Measurements from ENCODE around the gene KCNMA1.

The KCNMA1 gene

DNA sequence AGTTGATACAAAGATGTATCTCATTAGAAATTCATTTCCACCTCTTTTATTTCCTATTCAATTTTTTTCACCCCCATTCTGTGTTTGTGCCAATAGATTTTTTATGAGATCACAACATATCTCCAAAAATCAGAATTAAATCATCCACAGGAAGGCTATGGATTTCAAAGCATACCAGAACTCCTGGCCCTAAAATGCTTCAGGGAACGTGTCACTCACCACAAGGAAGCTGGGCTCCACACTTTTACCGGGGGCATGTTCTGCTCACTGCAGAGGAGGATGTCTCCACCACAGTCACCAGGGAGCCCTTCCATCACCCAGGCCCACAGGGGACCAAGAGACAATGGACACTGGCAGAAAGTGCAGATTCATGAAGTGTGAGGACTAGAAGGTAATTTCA, 456.8 kb downstream of the KCNMA1 start:
- DNase-seq (ENCODE audit: low spot score), result no peak

DNA sequence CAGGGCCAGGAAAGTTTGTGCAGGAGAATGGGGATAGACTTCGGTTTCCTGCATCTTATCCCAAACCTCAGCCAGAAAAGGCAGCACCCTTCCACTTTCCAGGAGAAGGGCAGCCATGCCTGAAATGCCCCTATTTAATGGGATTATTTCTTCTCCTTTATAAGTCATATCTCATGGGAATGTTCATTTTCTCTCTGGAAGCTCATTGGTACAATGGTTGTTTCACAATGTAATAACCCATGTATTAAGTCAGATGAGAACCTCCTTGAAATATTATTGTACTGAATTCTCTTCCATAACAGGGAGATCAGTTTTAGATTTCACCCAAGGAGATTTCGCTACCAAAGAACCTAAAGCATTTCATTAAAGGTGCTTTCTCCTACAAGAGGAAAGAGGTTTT, 457.5 kb downstream of the KCNMA1 start:
- DNase-seq (ENCODE audit: low spot score), result no peak

DNA sequence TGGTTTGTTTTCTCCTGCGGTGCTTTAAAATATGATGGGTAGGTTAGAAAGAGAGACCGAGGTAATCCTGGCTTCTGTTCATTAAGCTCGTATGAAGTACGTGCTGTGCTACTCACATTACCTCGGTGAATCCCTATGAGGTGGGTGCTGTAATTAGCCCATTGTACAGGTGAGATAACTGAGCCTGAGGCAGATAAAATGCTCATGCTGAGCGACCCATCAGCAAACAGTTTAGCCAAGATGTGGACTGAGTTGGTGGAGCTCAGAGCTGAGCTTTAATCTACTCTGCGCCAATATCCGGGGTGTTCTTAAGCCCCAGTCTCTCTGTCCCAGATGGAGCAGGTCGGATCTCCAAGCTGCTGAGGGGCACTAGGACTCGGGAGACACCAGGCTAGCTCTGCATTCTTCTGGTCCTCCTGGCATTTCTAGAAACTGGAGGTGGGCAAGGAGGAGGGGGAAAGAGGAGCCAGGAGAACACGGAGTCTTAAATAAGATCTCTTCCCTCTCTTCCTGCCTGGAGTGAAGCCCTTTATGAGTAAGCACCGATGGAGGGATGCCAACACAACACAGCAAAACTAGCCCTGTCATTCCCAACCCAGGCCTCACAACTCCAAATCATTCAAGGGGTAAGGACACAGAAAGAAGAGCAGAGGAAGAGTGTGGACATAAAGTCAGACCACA, 458.5 kb downstream of the KCNMA1 start:
- no peak for DNase-seq (ENCODE audit: low spot score)

DNA sequence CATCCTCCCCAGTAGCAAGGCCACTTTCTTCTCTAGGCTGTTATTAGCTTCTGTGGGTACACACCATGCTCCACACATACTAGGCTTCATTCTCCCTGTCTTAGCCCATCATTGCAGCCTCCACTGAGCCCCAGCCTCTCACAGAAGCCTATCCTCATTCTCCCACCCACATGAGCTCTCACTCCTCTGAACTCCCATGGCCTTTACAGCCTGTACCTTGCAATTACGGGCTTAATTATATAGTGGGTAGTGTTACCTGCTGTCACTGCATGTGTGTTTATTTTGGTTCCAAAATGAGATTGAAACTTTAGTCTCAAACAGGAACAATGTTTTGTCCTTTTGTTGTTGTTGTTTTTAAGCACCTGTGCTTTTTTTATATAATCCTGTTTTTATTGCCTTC, 460.0 kb downstream of the KCNMA1 start:
- DNase-seq (ENCODE audit: low spot score), result no peak

DNA sequence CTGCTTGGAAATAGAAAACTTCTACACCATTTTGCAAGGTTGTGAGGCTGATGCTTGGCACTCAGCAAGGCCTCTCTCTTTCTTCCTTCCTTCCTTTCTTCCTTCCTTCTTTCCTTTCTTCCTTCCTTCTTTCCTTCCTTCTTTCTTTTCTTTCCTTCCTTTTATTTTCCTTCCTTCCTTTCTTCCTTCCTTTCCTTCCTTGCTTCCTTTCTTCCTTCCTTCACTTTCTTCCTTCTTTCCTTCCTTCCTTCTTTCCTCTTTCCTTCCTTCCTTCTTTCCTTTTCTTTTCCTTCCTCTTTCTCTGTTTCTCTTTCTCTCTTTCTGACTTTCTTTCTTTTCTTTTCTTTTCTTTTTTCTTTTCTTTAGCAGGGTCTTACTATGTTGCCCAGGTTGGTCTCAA, 460.4 kb downstream of the KCNMA1 start:
- DNase-seq (ENCODE audit: low spot score), result no peak

DNA sequence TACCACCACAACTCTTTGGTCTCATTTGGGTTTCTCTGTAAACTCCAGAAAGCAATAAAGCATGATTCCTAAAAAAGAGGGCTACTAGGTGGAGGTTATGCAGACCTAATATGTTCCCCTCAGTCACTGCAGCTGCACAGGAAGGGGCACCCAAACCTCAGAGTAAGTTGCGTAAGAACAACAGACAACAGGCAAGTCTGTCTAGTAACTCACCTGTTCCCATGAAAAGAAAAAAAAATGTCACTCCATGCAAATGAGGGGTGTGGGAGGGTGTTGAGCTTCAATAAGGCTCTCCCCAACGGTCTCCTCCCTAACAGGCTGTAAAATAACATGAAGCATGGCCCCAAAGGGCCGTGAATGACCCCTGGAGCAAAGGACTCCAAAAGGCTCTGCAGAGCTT, 461.4 kb downstream of the KCNMA1 start:
- no peak for DNase-seq (ENCODE audit: low spot score)

DNA sequence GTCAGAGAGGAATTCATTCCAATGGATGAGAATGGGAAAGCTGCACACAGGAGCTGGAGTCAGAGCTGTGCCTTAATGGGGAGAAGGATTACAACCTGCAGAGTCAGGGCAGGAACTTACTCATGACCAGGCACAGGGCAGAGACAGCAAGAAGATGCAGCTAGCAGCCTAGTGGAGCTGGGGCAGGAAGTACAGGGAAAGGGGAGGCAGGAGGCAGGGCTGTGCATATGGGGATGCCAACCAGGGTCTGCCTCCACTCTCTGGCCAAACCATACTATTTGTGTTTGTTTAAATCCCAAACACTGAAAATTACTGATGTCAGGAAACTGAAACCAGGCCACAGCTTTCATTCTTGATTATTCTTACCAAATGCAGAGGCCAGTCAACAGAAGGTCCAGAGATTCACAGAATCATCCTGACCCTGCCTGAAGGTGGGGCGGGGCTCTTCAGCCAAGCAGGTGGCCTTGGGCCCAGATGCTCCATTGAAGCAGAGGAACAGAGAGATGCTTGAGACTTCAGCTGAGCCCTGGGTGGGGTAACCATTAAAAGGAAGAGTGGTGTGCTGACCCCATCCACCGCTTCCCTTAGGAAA, 461.9 kb downstream of the KCNMA1 start:
- no peak for DNase-seq (ENCODE audit: low spot score)

DNA sequence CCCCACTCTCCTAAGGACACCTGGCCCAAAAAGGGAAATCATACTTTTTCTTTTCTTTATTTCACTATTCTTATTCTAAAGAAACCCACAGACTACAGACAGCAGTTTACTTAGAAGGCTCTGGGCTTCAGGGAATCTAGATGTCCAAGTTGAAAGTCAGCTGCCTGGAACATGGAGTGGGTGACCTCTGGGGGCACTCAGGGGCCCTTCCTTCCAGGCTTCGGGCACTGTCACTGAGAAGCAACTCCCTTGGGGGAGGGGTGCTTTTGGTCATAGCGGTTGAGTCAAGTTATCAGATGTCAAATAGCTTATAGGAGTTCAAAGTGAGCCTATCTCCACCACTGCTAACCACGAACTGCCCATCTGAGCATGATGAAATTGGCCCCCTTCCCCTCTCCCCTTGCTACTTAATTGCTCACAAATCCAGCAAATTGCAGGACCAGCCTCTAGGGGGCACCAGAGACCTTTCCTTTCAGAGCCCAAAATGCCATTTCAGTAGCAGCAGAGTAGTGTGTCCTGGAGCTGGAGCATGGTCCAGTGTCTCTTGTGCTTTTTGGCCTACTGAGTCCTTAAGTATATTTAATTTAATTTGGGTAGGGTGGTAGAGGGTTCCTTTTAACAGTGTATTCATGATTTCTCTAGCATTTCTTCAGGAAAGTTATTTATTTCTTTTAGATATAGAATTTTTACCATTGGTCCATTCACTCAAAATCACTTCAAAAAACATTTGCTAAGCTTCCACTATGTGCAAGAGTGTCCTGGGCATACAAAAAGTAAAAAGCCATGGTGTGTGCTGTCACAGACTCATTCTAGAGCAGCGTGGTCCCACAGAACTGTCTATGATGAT, 463.8 kb downstream of the KCNMA1 start:
- peak; percentile 68 for DNase-seq (ENCODE audit: low spot score)

DNA sequence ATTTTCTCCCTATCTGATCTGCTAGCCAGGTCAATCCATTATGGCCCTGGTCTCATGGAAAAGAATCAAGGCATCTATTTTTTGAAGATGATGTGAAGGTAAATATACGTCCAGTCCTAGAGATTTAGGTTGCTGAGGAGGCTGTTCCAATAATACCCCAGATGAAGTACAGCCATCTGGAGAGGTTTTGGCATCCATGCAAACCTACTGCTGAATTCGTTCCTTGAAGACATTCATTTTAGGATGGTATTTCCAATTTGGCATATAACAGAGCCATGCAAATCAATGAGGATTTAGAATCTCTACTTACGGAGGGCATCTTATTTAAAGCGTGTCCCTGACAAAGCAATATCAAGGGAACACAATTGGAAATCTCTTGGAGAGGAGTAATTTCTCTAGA, 465.5 kb downstream of the KCNMA1 start:
- DNase-seq (ENCODE audit: low spot score), result no peak

DNA sequence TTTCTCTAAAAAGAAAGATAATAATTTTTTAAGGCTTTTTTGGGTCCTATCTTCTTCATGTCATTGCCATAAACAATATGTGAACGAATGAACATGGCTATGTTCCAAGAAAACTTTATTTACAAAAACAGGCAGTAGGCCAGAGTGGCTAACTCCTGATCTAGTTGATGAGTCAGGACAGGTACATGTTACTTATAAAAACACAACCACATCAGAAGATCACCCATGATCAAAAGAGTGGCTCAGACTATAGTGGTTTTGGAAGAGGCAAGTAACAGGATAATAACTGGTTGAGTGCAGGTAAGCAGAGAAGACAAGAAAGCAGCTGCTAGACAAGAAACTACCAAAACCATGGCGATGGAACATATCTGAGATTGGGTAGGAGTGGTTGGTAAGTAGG, 468.7 kb downstream of the KCNMA1 start:
- DNase-seq (ENCODE audit: low spot score), result no peak

DNA sequence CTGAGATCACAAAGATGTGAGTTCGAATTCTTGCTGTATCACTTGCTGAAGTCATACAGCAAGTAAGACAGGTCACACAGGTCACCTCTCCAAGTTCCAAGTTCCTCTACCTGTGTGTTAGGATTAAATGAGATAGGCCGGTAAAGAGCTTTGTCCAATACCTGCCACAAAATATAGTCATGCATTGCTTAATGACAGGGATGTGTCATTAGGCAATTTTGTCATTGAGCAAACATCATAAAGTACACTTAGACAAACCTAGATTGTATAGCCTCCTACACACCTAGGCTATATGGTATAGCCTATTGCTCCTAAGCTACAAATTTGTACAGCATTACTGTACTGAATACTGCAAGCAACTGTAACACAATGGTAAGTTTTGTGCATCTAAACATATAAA, 469.4 kb downstream of the KCNMA1 start:
- DNase-seq (ENCODE audit: low spot score), result no peak

DNA sequence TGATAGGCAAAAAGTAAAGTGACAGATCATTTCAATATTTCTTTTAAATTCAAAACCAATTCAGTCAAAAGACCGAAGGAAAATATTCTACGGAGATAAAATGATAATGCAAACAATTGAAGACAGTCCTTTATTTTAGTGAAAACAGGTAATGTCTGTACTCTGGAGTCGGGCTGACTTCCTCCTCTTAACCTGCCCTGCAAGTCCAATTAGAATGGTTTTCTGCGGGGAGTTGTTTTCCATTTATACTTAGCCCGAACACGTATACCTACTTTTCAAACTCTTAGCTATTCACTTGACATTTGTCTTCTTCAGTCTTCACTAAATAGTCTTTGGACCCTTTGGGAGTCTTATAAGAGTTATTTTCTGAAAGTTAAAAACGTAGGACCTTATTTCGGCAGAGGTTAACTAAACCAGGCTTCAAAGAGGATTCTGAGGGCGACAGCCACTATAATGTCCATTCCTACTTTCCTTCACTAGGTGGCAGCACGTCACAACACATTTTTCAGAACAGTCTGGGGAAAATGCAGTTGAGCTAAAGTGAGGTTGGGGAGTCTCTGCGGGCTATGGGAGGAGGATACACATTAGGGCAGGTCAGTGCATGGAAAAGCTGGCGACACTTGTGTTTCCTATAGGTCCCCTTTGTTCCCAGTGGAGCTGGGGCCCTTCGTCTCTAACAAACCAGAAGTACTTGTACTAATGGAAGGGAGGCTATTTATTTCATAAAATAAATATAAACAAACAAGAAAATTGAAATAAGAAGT, 472.0 kb downstream of the KCNMA1 start:
- DNase-seq (ENCODE audit: low spot score), result peak; percentile 18

DNA sequence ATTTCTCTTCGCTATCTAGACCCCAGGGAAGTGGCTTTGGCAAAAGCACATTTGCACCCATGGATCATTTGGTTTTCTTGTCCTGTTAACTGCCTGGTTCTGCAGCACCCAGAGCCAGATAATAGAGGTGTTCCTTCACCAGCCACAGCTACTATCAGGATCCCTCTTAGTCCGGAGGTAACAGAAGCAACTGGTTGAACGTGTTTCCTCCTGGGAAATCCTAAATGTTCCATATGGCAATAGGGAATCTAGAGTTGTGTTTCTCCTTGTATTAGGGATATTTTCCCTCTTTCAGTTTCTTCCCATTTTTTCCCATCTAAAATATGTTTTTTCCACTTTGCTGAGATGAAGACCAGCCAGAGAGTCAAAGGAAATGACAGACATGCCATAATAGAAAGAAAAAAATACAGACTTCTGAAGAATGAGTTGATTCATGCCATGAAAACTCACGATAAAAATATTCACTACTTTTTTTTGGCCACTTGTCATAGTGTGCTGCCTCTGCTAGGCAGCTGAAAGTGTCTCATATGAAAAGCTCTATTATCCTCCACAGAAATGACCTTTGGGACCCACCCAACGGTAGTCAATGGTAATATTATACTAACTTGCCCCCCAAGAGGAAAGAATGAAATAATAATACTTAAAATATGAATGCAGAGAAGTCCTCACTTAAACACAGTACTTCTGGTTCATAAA, 472.8 kb downstream of the KCNMA1 start:
- no peak for DNase-seq (ENCODE audit: low spot score)

DNA sequence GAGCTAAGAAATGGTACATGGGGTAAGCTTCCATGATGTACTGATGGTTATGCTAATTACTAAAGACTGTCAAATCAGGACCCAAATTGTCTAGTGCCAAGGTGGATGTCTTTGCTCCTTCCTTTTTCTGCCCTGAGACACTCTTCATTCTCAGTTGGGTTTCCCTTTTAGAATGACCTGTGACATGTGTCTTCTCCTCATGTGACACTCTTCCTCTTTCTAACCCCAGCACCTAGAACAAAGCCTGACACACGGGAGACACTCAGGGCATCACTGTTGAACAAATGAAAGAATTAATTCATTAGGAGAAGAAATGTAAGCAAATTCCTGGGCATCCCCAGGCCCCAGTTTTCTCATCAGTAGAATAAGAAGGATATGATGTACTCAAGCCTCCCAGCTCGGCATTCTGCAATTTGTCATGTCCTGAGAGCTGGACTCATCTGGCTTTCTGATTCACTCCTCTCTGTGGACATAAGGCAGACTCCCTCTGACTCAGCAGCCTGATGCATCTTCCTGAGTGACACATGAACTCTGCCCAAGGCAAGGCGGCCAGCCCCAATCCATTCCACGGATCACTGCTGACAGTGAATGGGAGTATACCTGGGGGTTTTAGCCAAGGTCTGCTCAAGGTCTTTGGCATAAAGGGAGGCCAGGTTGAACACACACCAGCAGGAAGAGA, 473.8 kb downstream of the KCNMA1 start:
- no peak for DNase-seq (ENCODE audit: low spot score)

DNA sequence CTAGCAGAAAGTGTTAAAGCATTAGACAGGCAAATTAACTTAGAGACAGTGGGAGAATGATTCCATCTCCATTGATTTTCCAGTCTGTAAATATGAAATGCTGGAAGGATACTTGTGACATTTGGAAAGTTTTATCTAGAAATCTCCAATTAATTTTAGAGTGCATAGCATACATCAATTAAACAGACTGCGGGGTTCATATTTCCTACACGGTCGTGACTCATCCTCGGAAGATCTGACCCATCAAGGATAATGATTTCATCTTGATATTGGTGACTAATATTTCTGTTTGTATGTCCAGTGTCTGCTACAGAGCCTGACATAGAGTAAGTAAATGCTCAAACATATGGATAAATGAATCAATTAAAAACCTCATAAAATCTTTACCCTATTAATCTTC, 474.9 kb downstream of the KCNMA1 start:
- no peak for DNase-seq (ENCODE audit: low spot score)

DNA sequence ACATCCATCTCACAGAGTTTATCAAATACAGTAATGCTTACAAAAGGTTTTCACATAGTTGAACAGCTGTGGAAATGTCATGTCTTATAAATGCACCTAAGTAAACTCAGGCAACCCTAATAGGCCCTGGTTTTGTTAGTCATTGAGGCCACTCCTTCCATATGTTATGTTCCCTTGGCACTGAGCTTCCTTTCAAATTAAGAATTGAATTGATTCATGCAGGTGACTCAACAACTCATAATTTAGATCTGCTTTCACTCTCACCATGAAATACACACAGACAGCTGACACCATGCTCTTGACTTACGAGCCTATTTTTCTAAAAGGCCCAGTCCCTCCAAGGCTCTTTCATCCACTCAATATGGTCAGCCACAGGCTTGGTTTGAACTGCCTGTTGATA, 476.9 kb downstream of the KCNMA1 start:
- DNase-seq (ENCODE audit: low spot score), result no peak

DNA sequence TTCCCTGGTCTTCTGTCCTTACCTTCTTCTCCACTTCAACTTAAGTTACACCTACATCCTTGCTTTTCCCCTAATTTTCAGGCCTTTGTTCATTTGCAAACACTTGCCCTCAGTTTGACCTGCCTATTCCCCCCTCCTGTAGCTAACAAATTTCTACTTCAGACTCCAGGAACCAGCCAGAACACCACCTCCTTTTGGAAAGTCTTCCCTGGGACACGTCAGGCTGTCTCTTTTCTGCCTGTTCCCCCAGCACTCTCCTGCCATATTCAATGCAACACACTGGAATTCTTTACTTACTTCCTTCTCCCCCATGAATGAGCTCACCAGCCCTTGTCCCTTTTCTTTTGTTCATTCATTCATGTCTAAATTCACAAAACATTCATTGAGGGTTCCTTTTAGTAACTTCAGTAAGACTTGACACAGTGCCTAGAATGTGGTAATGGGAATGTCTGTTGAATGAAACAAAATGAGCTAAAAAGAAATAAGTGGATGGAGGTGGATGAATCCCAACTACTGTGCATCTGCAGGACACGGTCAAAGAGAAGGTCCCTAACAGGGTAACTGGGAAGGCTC, 478.0 kb downstream of the KCNMA1 start:
- no peak for DNase-seq (ENCODE audit: low spot score)

DNA sequence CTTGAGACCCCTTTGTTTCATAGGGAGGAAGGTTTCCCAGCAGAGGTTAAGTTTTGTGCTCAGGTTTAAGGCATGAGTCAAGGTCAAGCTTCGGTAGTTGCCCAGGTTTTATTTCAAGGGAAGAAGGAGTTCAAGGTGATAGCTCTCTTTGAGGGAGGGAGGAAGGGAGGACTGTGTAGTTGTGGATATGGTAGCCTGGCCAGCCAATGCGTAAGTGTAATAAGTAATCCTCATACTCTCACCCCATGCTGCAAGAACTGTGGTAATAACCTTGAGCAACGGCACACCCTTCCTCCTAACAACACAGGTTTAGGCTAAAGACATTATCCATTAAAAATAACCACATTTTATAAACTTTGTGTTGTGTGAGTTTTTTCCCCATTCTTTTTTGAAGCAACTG, 478.9 kb downstream of the KCNMA1 start:
- no peak for DNase-seq (ENCODE audit: low spot score)

DNA sequence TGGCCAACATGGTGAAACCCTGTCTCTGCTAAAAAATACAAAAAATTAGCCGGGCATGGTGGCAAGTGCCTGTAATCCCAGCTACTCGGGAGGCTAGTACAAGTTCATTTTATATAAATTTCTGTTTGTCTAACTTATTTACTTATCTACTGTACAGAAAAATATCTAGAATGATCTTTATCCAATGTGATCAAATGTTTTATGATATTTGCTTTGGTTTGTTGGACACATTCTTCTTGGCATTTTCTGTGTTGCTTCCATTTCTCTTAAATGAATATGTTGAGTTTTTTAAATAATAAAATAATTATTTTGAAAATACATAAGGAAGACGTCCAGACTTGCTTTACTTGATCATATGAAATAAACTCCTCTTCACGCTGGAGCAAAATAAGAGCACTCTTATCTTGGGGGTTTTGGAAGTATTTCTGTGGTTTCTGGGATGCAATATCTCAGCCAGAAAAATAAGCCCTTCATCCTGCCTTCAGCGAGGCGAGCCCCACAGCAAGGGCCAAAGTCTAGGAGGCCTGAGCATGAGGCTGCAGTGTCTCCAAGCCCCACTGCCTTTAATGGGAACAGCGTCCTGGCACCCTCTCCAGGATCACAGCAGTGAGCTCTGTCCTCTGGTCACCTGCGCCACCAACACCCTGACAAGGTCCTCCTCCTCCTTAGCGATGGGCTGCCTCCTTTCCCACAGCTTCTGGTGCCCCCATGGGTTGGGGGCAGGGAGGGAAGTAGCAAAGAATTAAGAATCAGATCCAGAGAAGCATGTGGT, 480.2 kb downstream of the KCNMA1 start:
- DNase-seq (ENCODE audit: low spot score), result no peak

DNA sequence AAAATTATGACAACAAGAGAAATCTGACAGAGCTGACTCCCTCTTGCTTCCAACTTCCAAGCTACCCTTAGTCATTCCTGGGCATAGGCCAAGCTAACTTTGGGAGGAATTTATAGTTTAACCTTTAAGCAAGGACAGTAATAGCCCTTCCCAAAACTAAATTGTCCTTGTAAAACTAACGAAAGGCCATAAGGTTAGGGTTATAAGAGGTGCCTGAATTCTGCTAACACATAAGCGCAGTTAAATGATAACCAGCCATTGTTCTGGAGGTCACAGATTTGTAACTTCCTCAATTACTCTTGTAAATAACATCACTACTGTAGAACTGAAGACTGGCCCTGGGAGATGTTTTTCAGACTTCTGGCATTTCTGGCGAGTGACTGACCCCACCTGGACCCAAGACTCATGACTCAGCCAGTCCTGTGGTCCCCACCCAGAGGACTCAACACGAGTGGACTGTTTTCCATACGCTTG, 481.2 kb downstream of the KCNMA1 start:
- DNase-seq (ENCODE audit: low spot score), result no peak

All from germinal center (tissue), 1 donor.